ENCODE measurements around the gene C3orf20.

Gene C3orf20

GRCh38 chr3:14779069-14779685, 104.2 kb downstream of the C3orf20 start:
- H3K27me3 ChIP-seq (ENCODE audit: insufficient read depth, low read depth, severe bottlenecking): peaks cover 5% of the 10 kb centered on the region
- TF ChIP-seq, protein P1, sequence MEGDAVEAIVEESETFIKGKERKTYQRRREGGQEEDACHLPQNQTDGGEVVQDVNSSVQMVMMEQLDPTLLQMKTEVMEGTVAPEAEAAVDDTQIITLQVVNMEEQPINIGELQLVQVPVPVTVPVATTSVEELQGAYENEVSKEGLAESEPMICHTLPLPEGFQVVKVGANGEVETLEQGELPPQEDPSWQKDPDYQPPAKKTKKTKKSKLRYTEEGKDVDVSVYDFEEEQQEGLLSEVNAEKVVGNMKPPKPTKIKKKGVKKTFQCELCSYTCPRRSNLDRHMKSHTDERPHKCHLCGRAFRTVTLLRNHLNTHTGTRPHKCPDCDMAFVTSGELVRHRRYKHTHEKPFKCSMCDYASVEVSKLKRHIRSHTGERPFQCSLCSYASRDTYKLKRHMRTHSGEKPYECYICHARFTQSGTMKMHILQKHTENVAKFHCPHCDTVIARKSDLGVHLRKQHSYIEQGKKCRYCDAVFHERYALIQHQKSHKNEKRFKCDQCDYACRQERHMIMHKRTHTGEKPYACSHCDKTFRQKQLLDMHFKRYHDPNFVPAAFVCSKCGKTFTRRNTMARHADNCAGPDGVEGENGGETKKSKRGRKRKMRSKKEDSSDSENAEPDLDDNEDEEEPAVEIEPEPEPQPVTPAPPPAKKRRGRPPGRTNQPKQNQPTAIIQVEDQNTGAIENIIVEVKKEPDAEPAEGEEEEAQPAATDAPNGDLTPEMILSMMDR (IDR thresholded peaks at IDR 0.05; ENCODE audit: low read depth, low read length): no peak
- H3K36me3 ChIP-seq: no peaks in the 10 kb centered on the region
- no peak for DNase-seq
- H3K9me3 ChIP-seq (ENCODE audit: severe bottlenecking): peaks cover 5% of the 10 kb centered on the region
- H3K4me3 ChIP-seq (ENCODE audit: low read depth, low read length): no peak overlapping the region
- H3K27ac ChIP-seq: no peak overlapping the region

- Histone ChIP-seq H3K27me3 (ENCODE audit: insufficient read depth, low read depth, severe bottlenecking) (peaks cover 6% of the 10 kb centered on the region), H3K9me3 (ENCODE audit: severe bottlenecking) (peaks cover 5% of the 10 kb centered on the region), H3K27ac (no peak overlapping the region), H3K4me3 (ENCODE audit: low read depth, low read length) (no peak overlapping the region), H3K36me3 (no peaks in the 10 kb centered on the region)
- TF ChIP-seq, protein P1 (IDR thresholded peaks at IDR 0.05; ENCODE audit: low read depth, low read length): peak; percentile 85
- DNase-seq: peak; percentile 85
These were observed 106.1 kb downstream of the C3orf20 start for GRCh38 chr3:14780927-14781507.

DNA sequence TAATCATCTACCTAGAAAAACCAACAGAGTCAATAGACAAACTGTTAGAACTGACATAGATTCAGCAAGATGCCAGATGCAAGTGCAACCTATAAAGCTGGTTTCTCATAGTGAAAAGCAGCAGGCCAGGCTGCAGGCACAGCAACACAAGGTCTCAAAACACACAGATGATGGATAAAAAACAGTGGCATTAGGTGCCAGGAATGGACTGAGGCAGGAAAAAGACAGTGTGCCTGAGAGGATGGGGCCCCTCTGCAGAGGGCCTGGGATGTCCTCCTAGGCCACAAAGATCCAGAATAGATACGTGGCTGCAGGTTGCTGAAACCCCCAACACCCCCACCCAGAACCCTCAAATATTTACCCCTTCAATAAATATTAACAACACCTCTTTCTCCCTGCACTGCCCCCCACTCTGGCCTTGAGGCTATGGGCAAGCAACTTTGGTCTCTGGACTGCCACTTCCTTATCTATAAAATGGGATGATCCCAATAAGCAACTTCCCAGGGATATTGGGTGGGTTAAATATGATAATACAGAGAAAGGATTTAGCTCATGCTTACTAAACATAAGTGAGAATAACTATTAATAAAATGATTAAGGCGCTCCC, 108.6 kb downstream of the C3orf20 start:
- no peak overlapping the region for H3K27ac ChIP-seq
- peaks cover 5% of the 10 kb centered on the region for H3K9me3 ChIP-seq (ENCODE audit: severe bottlenecking)
- H3K27me3 ChIP-seq (ENCODE audit: insufficient read depth, low read depth, severe bottlenecking): peaks cover 8% of the 10 kb centered on the region
- H3K4me3 ChIP-seq (ENCODE audit: low read depth, low read length): no peak overlapping the region
- no peaks in the 10 kb centered on the region for H3K36me3 ChIP-seq
- TF ChIP-seq, protein P1 (IDR thresholded peaks at IDR 0.05; ENCODE audit: low read depth, low read length): no peak
- DNase-seq: no peak

DNA sequence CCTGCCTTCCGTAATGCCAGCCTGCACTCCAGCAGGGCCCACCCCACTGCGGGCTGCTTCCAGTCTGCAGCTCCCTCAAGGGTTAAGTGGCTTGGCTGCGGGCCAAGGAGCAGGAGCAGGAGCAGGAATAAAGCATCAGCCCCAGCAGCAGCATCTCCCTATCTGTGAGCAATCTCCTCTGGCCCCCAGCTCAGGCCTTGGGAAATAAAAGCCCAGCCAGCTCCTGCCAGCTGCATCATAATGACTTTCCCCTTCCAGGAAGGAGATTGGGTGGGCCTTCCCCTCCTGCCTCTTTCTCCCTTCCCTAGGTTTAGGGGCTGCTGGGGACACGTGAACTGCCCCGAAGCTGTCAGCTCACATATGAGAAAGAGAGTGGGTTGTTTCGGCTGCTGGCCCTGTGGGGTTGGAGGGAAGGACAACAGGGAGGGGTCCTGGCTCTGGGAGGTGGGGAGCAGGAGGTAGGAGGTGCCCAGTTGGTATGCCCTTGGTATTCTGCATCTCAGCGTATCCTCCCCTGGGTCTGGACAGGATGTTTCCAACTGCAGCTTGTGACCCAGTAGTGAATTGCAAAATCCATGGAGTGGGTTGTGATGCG, 109.2 kb downstream of the C3orf20 start:
- no peaks in the 10 kb centered on the region for H3K36me3 ChIP-seq
- H3K9me3 ChIP-seq (ENCODE audit: severe bottlenecking): peaks cover 1% of the 10 kb centered on the region
- H3K27me3 ChIP-seq (ENCODE audit: insufficient read depth, low read depth, severe bottlenecking): peaks cover 9% of the 10 kb centered on the region
- no peak overlapping the region for H3K4me3 ChIP-seq (ENCODE audit: low read depth, low read length)
- TF ChIP-seq, protein P1 (IDR thresholded peaks at IDR 0.05; ENCODE audit: low read depth, low read length): no peak
- no peak overlapping the region for H3K27ac ChIP-seq
- DNase-seq: no peak

DNA sequence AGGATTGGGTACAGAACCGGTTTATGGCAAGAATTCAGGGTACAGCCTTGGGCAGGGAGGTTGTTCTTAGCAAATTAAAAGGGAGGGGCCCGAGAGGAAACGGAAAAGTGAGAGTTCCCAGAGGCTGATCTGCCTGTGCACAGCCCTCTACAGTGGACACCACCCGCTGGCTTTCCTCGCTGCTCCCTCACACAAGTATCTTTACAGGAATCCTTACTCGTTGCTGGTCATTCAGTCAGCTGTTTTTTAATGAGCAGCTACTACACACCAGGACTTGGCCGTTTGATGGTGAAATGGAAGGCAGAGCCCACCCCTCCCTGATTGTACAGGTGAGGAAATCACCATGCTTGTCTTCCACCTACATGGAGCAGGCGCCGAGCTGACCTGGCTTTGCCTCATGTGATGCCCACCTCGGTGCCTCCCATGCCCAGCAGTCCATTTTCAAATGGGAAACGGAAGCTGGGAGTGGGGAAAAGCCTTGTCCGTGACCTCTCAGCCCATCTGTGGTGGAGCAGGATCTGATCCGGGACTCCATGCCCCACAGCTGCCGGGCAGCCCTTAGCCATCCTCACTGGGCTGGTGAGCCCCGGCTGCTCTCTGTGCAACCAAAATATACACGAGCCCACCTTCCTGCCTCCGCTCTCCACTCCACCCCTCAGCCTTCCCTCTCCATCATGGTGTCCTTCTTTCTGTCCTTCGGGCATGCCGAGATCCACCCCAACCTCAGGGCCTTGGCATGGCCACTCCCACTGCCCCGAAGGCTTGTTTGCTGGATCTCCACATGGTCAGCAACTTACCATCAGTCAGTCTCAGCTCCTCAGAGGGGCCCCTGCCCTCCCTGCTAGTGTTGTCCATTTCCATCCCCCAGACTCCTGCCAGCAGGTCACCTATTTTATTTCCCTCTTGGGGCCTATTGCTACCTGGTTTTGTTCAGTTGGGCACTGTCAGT, 110.5 kb downstream of the C3orf20 start:
- no peak overlapping the region for H3K27ac ChIP-seq
- no peaks in the 10 kb centered on the region for H3K9me3 ChIP-seq (ENCODE audit: severe bottlenecking)
- H3K27me3 ChIP-seq (ENCODE audit: insufficient read depth, low read depth, severe bottlenecking): peaks cover 22% of the 10 kb centered on the region
- TF ChIP-seq, protein P1 (IDR thresholded peaks at IDR 0.05; ENCODE audit: low read depth, low read length): no peak
- DNase-seq: no peak
- H3K36me3 ChIP-seq: no peaks in the 10 kb centered on the region
- H3K4me3 ChIP-seq (ENCODE audit: low read depth, low read length): no peak overlapping the region
